SIG-M5 treated with dmso at 0.1 percent for 504 hours (cell line): ENCODE measurements around the gene SNX9.
"Not testable (repeated sequence)": the region's sequence is repeated elsewhere in the genome, so short reads cannot be mapped to it uniquely, and the experiment has no call there.

Experiments used
- DNase-seq: peaks from one replicate; lab custom pipeline; 2025; ENCODE audit not compliant: unreplicated experiment; lab: John Stamatoyannopoulos, UW

SNX9 gene

GRCh38 chr6:157853902-157854502 is 31.0 kb downstream of the SNX9 start:
- DNase-seq, result no peak

- DNase-seq, result no peak
These were observed 32.3 kb downstream of the SNX9 start for GRCh38 chr6:157855325-157855724.

- not testable (repeated sequence) for DNase-seq
These were observed 32.8 kb downstream of the SNX9 start for GRCh38 chr6:157855804-157856203.

GRCh38 chr6:157858664-157859063 is 35.6 kb downstream of the SNX9 start:
- not testable (repeated sequence) for DNase-seq

GRCh38 chr6:157859775-157860504 is 36.9 kb downstream of the SNX9 start:
- DNase-seq, result no peak

- DNase-seq, result no peak
These were observed 37.5 kb downstream of the SNX9 start for GRCh38 chr6:157860505-157860991.

- DNase-seq, result no peak
These were observed 38.1 kb downstream of the SNX9 start for GRCh38 chr6:157861184-157861583.

- no peak for DNase-seq
These were observed 38.8 kb downstream of the SNX9 start for GRCh38 chr6:157861814-157862213.

- DNase-seq, result no peak
These were observed 39.7 kb downstream of the SNX9 start for GRCh38 chr6:157862706-157863105.

- DNase-seq, result no peak
These were observed 41.2 kb downstream of the SNX9 start for GRCh38 chr6:157864185-157864761.

GRCh38 chr6:157865249-157865648 is 42.2 kb downstream of the SNX9 start:
- no peak for DNase-seq

- DNase-seq, result no peak
These were observed 44.1 kb downstream of the SNX9 start for GRCh38 chr6:157867155-157867559.

- no peak for DNase-seq
These were observed 44.9 kb downstream of the SNX9 start for GRCh38 chr6:157867981-157868380.

- no peak for DNase-seq
These were observed 45.8 kb downstream of the SNX9 start for GRCh38 chr6:157868835-157869234.

- no peak for DNase-seq
These were observed 46.7 kb downstream of the SNX9 start for GRCh38 chr6:157869673-157870302.

- peak; percentile 27 for DNase-seq
These were observed 50.8 kb downstream of the SNX9 start for GRCh38 chr6:157873735-157874344.

- no peak for DNase-seq
These were observed 54.1 kb downstream of the SNX9 start for GRCh38 chr6:157877149-157877548.

- DNase-seq, result no peak
These were observed 54.8 kb downstream of the SNX9 start for GRCh38 chr6:157877573-157878438.

GRCh38 chr6:157879034-157879872 is 56.2 kb downstream of the SNX9 start:
- no peak for DNase-seq

GRCh38 chr6:157879873-157880254 is 56.8 kb downstream of the SNX9 start:
- no peak for DNase-seq
